ENCODE measurements around the gene SIRT3. TPM values are rescaled to one million over a fixed set of nuclear protein-coding genes. Genes with fewer than 3 reads are reported as not detected.

Gene SIRT3
- total and polyA plus RNA-seq, 4 donors, result 9.9 to 17.1 (median 14.6) TPM

DNA sequence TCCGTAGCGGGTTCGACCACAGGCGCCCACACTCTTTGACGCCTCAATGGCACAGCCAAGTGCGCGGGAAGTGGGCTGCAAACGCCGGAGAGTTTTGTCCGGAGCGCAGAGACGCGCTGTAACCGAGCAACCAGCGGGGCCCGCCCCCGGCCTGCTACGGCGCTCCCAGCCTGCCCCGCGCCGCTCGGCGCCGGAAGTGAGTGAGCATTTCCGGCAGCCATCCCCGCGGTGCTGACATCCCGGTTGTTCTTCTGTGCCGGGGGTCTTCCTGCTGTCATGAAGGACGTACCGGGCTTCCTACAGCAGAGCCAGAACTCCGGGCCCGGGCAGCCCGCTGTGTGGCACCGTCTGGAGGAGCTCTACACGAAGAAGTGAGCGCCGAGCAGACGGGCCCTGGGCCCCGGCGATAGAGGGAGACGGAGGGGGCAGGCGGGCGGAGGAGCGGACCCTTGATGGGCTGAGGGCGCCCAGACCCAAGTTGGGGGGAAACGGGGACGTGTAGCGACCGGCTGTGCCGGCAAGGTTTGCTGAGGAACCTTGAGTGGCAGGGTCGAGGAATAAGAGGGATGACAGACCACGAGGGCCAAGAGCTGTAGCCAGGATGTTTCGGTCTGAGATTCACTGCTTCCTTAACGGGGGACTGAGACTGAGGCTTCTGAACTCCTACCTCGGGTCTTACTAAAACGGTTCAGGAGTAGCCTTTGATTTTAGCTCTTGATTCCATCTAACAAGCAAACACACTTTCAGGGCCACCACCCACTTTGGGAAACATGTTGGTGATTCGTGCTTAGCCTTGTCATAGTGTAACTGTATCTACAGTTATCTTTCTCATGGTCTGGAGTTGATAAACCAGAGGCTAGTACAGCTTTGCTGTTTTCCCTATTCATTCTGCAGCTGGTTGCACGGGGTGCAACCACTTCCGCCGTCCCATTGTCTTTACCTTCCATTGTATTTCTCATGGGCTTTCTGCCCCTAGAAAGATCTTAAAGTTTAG, 929 bp upstream of the SIRT3 start, which contains the start of gene PSMD13:
Gene PSMD13 (plus strand): TSS at position 203 of the 994 bp plus-strand sequence. CDS start 74 bp downstream, at position 277.
- 1% methylated on average over 62 of the region's 62 CpGs for WGBS
- TF ChIP-seq SP1 (IDR thresholded peaks at IDR 0.05) (peak; percentile 27), TAF1 (conservative IDR thresholded peaks at IDR 0.05) (no peak), NR2F2 (IDR thresholded peaks at IDR 0.05) (no peak), FOXA1 (IDR thresholded peaks at IDR 0.05) (no peak), EGR1 (IDR thresholded peaks at IDR 0.05; ENCODE audit: low read depth in 2 of 2) (peak in 1 of 2 donors; percentile 24), FOXA2 (IDR thresholded peaks at IDR 0.05) (no peak), HNF4G (IDR thresholded peaks at IDR 0.05) (no peak), GABPA (IDR thresholded peaks at IDR 0.05 in 1 of 2, conservative IDR thresholded peaks at IDR 0.05 in 1 of 2) (peak; percentile 78 to 96), JUND (IDR thresholded peaks at IDR 0.05) (no peak), YY1 (IDR thresholded peaks at IDR 0.05) (peak; percentile 81), RAD21 (IDR thresholded peaks at IDR 0.05) (peak in 1 of 2 donors; percentile 12), HNF4A (conservative IDR thresholded peaks at IDR 0.05) (no peak), RXRA (IDR thresholded peaks at IDR 0.05) (no peak)
- TF ChIP-seq, protein P1, sequence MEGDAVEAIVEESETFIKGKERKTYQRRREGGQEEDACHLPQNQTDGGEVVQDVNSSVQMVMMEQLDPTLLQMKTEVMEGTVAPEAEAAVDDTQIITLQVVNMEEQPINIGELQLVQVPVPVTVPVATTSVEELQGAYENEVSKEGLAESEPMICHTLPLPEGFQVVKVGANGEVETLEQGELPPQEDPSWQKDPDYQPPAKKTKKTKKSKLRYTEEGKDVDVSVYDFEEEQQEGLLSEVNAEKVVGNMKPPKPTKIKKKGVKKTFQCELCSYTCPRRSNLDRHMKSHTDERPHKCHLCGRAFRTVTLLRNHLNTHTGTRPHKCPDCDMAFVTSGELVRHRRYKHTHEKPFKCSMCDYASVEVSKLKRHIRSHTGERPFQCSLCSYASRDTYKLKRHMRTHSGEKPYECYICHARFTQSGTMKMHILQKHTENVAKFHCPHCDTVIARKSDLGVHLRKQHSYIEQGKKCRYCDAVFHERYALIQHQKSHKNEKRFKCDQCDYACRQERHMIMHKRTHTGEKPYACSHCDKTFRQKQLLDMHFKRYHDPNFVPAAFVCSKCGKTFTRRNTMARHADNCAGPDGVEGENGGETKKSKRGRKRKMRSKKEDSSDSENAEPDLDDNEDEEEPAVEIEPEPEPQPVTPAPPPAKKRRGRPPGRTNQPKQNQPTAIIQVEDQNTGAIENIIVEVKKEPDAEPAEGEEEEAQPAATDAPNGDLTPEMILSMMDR (IDR thresholded peaks at IDR 0.05; ENCODE audit: low read depth, low read length, missing input control), result no peak
- TF ChIP-seq, protein P2, sequence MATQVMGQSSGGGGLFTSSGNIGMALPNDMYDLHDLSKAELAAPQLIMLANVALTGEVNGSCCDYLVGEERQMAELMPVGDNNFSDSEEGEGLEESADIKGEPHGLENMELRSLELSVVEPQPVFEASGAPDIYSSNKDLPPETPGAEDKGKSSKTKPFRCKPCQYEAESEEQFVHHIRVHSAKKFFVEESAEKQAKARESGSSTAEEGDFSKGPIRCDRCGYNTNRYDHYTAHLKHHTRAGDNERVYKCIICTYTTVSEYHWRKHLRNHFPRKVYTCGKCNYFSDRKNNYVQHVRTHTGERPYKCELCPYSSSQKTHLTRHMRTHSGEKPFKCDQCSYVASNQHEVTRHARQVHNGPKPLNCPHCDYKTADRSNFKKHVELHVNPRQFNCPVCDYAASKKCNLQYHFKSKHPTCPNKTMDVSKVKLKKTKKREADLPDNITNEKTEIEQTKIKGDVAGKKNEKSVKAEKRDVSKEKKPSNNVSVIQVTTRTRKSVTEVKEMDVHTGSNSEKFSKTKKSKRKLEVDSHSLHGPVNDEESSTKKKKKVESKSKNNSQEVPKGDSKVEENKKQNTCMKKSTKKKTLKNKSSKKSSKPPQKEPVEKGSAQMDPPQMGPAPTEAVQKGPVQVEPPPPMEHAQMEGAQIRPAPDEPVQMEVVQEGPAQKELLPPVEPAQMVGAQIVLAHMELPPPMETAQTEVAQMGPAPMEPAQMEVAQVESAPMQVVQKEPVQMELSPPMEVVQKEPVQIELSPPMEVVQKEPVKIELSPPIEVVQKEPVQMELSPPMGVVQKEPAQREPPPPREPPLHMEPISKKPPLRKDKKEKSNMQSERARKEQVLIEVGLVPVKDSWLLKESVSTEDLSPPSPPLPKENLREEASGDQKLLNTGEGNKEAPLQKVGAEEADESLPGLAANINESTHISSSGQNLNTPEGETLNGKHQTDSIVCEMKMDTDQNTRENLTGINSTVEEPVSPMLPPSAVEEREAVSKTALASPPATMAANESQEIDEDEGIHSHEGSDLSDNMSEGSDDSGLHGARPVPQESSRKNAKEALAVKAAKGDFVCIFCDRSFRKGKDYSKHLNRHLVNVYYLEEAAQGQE (IDR thresholded peaks at IDR 0.05), result no peak
- TF ChIP-seq, protein P3, sequence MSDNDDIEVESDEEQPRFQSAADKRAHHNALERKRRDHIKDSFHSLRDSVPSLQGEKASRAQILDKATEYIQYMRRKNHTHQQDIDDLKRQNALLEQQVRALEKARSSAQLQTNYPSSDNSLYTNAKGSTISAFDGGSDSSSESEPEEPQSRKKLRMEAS (IDR thresholded peaks at IDR 0.05), result peak; percentile 1
- TF ChIP-seq, protein P4, sequence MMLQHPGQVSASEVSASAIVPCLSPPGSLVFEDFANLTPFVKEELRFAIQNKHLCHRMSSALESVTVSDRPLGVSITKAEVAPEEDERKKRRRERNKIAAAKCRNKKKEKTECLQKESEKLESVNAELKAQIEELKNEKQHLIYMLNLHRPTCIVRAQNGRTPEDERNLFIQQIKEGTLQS (IDR thresholded peaks at IDR 0.05), result no peak
- TF ChIP-seq, protein P5, sequence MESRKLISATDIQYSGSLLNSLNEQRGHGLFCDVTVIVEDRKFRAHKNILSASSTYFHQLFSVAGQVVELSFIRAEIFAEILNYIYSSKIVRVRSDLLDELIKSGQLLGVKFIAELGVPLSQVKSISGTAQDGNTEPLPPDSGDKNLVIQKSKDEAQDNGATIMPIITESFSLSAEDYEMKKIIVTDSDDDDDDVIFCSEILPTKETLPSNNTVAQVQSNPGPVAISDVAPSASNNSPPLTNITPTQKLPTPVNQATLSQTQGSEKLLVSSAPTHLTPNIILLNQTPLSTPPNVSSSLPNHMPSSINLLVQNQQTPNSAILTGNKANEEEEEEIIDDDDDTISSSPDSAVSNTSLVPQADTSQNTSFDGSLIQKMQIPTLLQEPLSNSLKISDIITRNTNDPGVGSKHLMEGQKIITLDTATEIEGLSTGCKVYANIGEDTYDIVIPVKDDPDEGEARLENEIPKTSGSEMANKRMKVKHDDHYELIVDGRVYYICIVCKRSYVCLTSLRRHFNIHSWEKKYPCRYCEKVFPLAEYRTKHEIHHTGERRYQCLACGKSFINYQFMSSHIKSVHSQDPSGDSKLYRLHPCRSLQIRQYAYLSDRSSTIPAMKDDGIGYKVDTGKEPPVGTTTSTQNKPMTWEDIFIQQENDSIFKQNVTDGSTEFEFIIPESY (IDR thresholded peaks at IDR 0.05), result no peak

More for the DNA sequence above, 929 bp upstream of the SIRT3 start, which contains the start of gene PSMD13:
- no peaks in the 10 kb centered on the region for H3K9me3 ChIP-seq (ENCODE audit: control insufficient read depth in 4 of 4, low read length in 3 of 4)
- DNase-seq (ENCODE audit: low spot score), result peak; percentile 86
- H3K36me3 ChIP-seq (ENCODE audit: control insufficient read depth in 4 of 4, insufficient read depth in 3 of 4, low read depth in 1 of 4, low read length in 3 of 4), result peaks cover 0 to 15% (median 9%) of the 10 kb centered on the region in 4 donors
- no peaks in the 10 kb centered on the region for H3K27me3 ChIP-seq (ENCODE audit: control insufficient read depth in 4 of 4, insufficient read depth in 4 of 4, low read length in 3 of 4)
- peaks cover 3 to 26% (median 19%) of the 10 kb centered on the region in 4 donors for H3K4me1 ChIP-seq (ENCODE audit: control insufficient read depth in 4 of 4, insufficient read depth in 4 of 4, low read length in 3 of 4)
- H3K4me3 ChIP-seq (ENCODE audit: low read depth in 1 of 3, low read length in 3 of 3), result peak within 1 kb of the TSS; percentile 85 to 94 (median 85)
- peak within 1 kb of the TSS; percentile 65 to 87 for H3K9ac ChIP-seq (ENCODE audit: low read depth in 1 of 2, low read length in 2 of 2)
- peak within 1 kb of the TSS; percentile 88 to 98 for H3K27ac ChIP-seq (ENCODE audit: low read depth in 1 of 2, low read length in 2 of 2)
